VCaP (cell line): ENCODE results near the gene TMUB2.
"Not testable (repeated sequence)": the region's sequence is repeated elsewhere in the genome, so short reads cannot be mapped to it uniquely, and the experiment has no call there.

Experiments used
- H3K27ac ChIP-seq: fragments of 450-650 bp; 2 replicates; pipeline ENCODE4 v1.5.1; 2017
- CTCF ChIP-seq: fragments of 450-650 bp; conservative IDR thresholded peaks from 2 replicates; pipeline ENCODE4 v1.5.1; 2017; ENCODE audit warnings: mild to moderate bottlenecking, moderate library complexity

TMUB2 gene

GRCh38 chr17:44229090-44229489 lies 42.3 kb downstream of the TMUB2 start:
- H3K27ac ChIP-seq: no peak overlapping the region
- TF ChIP-seq CTCF: no peak

GRCh38 chr17:44230140-44230539 lies 43.4 kb downstream of the TMUB2 start:
- TF ChIP-seq CTCF: no peak
- H3K27ac ChIP-seq: no peak overlapping the region

GRCh38 chr17:44232061-44232460 lies 45.3 kb downstream of the TMUB2 start:
- H3K27ac ChIP-seq: no peak overlapping the region
- TF ChIP-seq CTCF: no peak

- no peak for TF ChIP-seq CTCF
- H3K27ac ChIP-seq: no peak overlapping the region
These were observed 46.8 kb downstream of the TMUB2 start for GRCh38 chr17:44233582-44233981.

GRCh38 chr17:44235583-44235936 lies 48.8 kb downstream of the TMUB2 start:
- H3K27ac ChIP-seq: peak overlapping the region; percentile 9; the same call in 1 of the 2 replicates
- TF ChIP-seq CTCF: no peak

GRCh38 chr17:44236444-44236991 lies 49.7 kb downstream of the TMUB2 start:
- no peak for TF ChIP-seq CTCF
- no peak overlapping the region for H3K27ac ChIP-seq

GRCh38 chr17:44237886-44238285 lies 51.1 kb downstream of the TMUB2 start:
- not testable (repeated sequence) for H3K27ac ChIP-seq

- no peak for TF ChIP-seq CTCF
- no peak overlapping the region for H3K27ac ChIP-seq
These were observed 54.4 kb downstream of the TMUB2 start for GRCh38 chr17:44241106-44241624.
